C4-2B (cell line): ENCODE data around the gene NOP53.

ENCODE experiments used
- CTCF ChIP-seq: fragments of 450-650 bp; conservative IDR thresholded peaks from 2 replicates; pipeline ENCODE4 v1.5.1; 2017; ENCODE audit warnings: mild to moderate bottlenecking
- ZFX ChIP-seq: fragments of 450-650 bp; IDR thresholded peaks from 2 replicates; pipeline ENCODE4 v1.6.1; 2017

- TF ChIP-seq CTCF (no peak), ZFX (no peak)
Observed at GRCh38 chr19:47735131-47735530, 10.2 kb upstream of the NOP53 start.
